OCI-LY7 (cell line): Measurements from ENCODE around the gene MOGAT3. TPM values are rescaled to one million over a fixed set of nuclear protein-coding genes. Genes with fewer than 3 reads are reported as not detected.
A peak's percentile ranks its signal among the peaks of the same experiment; 100 is the strongest.
"Not testable (repeated sequence)": the region's sequence is repeated elsewhere in the genome, so short reads cannot be mapped to it uniquely, and the experiment has no call there.

Source experiments
- BruUV-seq: library from RNA; stranded (reverse); fragments of 400-500 nt; replicated peaks from 2 replicates; lab custom pipeline; 2021; lab: Mats Ljungman, UMichigan
- CTCF ChIA-PET: fragments of 300-600 bp; sonication (Branson Sonifier 250); formaldehyde crosslinking; loops from one replicate; lab custom pipeline; 2022; ENCODE audit warnings: antibody characterized with exemption; ENCODE audit not compliant: unreplicated experiment; lab: Charles Lee
- POLR2A ChIA-PET: fragments of 300-600 bp; sonication (Branson Sonifier 250); formaldehyde crosslinking; loops from one replicate; lab custom pipeline; 2022; ENCODE audit warnings: antibody characterized with exemption; lab: Charles Lee
- DNase-seq: peaks from one replicate; pipeline ENCODE4 v3.0.0-alpha.2; 2015; ENCODE audit warnings: low spot score
- H2AFZ ChIP-seq: fragments of 200-600 bp; sonication (generic), shearing (Covaris generic); 2 replicates; pipeline ENCODE4 v1.6.1; 2014; ENCODE audit warnings: mild to moderate bottlenecking, antibody characterized with exemption, low read length, moderate library complexity
- H3K27ac ChIP-seq: fragments of 200-600 bp; sonication (generic); 2 replicates; pipeline ENCODE4 v1.5.1; 2014; ENCODE audit warnings: mixed run types, low read depth, mild to moderate bottlenecking, moderate library complexity, low read length, inconsistent platforms; ENCODE audit not compliant: poor library complexity, severe bottlenecking
- H3K36me3 ChIP-seq: fragments of 200-600 bp; sonication (generic); 2 replicates; pipeline ENCODE4 v1.6.1; 2014; ENCODE audit warnings: mild to moderate bottlenecking, antibody characterized with exemption, low read length, moderate library complexity, mixed read lengths; ENCODE audit not compliant: insufficient read depth
- H3K4me1 ChIP-seq: fragments of 200-600 bp; sonication (generic); 2 replicates; pipeline ENCODE4 v1.5.1; 2014; ENCODE audit warnings: mild to moderate bottlenecking, low read length; ENCODE audit not compliant: insufficient read depth, poor library complexity, severe bottlenecking
- H3K4me2 ChIP-seq: fragments of 200-600 bp; sonication (generic); 2 replicates; pipeline ENCODE4 v1.6.1; 2014; ENCODE audit warnings: mild to moderate bottlenecking, low read length
- H3K4me3 ChIP-seq: fragments of 200-600 bp; sonication (generic); 2 replicates; pipeline ENCODE4 v1.5.1; 2014; ENCODE audit warnings: mild to moderate bottlenecking, low read depth, low read length; ENCODE audit not compliant: poor library complexity, severe bottlenecking
- H3K79me2 ChIP-seq: fragments of 200-600 bp; sonication (generic); 2 replicates; pipeline ENCODE4 v1.6.1; 2016; ENCODE audit warnings: low read depth, mild to moderate bottlenecking, low read length, moderate library complexity, mixed read lengths; ENCODE audit not compliant: insufficient read depth
- H3K9me2 ChIP-seq: fragments of 200-600 bp; sonication (generic); 2 replicates; pipeline ENCODE4 v1.6.1; 2016; ENCODE audit warnings: mild to moderate bottlenecking, low read length, mixed read lengths; ENCODE audit not compliant: insufficient read depth
- H3K9me3 ChIP-seq: fragments of 200-600 bp; sonication (generic); 2 replicates; pipeline ENCODE4 v1.6.1; 2014; ENCODE audit warnings: mild to moderate bottlenecking, mixed run types, low read length, mixed read lengths
- H4K20me1 ChIP-seq: fragments of 200-600 bp; sonication (generic); 2 replicates; pipeline ENCODE4 v1.6.1; 2014; ENCODE audit warnings: mild to moderate bottlenecking, antibody characterized with exemption, low read length, moderate library complexity, mixed read lengths; ENCODE audit not compliant: insufficient read depth
- EZH2phosphoT487 ChIP-seq: fragments of 200-600 bp; sonication (generic); IDR thresholded peaks from 2 replicates; pipeline ENCODE4 v1.6.1; 2018; ENCODE audit warnings: low read depth, borderline replicate concordance, mild to moderate bottlenecking, mixed run types, antibody characterized with exemption, low read length, moderate library complexity, mixed read lengths
- intact Hi-C: fragments of 100-400 bp; cut with micrococcal nuclease; formaldehyde crosslinking; loops from one replicate; pipeline ENCODE4 v1.10.0; 2022; ENCODE audit not compliant: unreplicated experiment
- total RNA-seq, 2 experiments: library from RNA; depleted of rRNA in 1 of 2; stranded (reverse); fragments of >200 nt in 1 of 2; shearing (Covaris generic) in 1 of 2; gene quantifications; 2 replicates each; pipeline ENCODE4 v1.2.3, GENCODE V29; 2014 to 2022
- TF ChIP-seq, protein P1 (sequence below): fragments of 200-600 bp; sonication (generic); conservative IDR thresholded peaks from 2 replicates; pipeline ENCODE4 v1.5.1; 2014; ENCODE audit warnings: mild to moderate bottlenecking, antibody characterized with exemption, low read length, moderate library complexity, mixed read lengths

MOGAT3 gene
- total RNA-seq, 2 experiments from 2014 or later: not detected

DNA sequence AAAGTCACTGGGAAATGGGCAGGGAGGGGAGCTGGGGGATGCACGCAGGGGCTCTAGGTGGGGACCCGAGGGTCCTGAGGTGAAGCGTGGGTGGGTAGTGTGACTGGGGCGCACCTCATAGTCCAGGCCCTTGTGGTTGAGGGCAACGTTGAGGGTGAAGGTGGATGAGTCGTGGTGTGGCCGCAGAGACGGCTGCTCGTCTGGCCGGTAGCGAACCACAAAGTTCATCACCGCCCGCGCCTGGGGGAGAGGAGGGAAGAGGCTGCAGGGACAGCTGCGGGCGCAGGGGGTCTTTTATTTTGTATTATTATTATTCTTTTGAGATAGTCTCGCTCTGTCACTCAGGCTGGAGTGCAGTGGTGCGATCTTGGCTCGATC, 5.8 kb upstream of the MOGAT3 start:
- no peak overlapping the region for H3K4me2 ChIP-seq
- H3K9me2 ChIP-seq: no peaks in the 10 kb centered on the region
- CTCF ChIA-PET: no interaction called here
- no peak overlapping the region for H3K27ac ChIP-seq
- H3K79me2 ChIP-seq: no peaks in the 10 kb centered on the region
- intact Hi-C loops: no loop called here
- H3K4me1 ChIP-seq: peaks cover 5% of the 10 kb centered on the region
- no peak overlapping the region for H2AFZ ChIP-seq
- no peak for TF ChIP-seq EZH2phosphoT487
- TF ChIP-seq, protein P1, sequence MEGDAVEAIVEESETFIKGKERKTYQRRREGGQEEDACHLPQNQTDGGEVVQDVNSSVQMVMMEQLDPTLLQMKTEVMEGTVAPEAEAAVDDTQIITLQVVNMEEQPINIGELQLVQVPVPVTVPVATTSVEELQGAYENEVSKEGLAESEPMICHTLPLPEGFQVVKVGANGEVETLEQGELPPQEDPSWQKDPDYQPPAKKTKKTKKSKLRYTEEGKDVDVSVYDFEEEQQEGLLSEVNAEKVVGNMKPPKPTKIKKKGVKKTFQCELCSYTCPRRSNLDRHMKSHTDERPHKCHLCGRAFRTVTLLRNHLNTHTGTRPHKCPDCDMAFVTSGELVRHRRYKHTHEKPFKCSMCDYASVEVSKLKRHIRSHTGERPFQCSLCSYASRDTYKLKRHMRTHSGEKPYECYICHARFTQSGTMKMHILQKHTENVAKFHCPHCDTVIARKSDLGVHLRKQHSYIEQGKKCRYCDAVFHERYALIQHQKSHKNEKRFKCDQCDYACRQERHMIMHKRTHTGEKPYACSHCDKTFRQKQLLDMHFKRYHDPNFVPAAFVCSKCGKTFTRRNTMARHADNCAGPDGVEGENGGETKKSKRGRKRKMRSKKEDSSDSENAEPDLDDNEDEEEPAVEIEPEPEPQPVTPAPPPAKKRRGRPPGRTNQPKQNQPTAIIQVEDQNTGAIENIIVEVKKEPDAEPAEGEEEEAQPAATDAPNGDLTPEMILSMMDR: no peak
- no peak overlapping the region for H3K4me3 ChIP-seq
- no peaks in the 10 kb centered on the region for H4K20me1 ChIP-seq
- BruUV-seq: no TSS peak
- no peaks in the 10 kb centered on the region for H3K9me3 ChIP-seq
- no peaks in the 10 kb centered on the region for H3K36me3 ChIP-seq
- no peak for DNase-seq
- POLR2A ChIA-PET: no interaction called here

DNA sequence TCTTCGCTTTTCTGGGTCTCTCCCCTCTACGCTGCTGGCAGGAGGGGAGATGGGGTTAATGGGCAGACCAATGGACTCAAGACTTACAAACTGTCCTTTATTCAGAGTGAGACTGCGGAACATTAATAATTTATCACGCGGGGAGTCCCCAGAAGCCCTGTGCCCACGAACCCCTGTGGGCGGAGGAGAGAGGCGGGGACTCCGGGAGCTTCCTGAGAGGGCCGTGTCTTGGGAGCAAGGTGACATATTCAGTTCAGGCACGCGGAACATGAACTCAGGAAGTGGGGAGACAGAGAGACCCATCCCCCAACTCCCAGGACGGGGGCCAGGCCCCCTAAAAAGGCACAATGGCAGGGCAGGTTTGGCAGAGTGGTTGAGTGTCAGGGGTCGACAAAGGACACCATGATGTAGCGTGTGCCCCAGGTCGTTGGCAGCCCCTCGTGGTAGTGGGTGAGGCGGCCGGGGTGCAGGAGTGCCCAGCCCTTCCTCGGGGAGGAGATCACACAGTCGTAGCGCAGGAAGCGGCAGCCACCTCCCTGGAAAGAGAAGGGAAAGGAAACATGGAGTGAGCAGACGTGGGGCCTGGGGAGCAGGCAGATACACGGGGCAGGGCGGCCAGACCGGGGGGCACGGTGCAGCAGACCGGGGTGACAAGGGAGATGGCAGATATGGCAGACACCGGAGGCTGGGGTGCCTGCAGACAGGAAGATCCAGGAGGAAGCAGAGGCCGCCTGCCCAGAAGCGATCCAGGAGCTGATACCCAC, 5.2 kb upstream of the MOGAT3 start:
- Histone ChIP-seq H3K4me2 (no peak overlapping the region), H3K4me1 (peaks cover 5% of the 10 kb centered on the region), H3K9me2 (no peaks in the 10 kb centered on the region), H3K4me3 (no peak overlapping the region), H3K79me2 (no peaks in the 10 kb centered on the region), H3K9me3 (no peaks in the 10 kb centered on the region), H2AFZ (no peak overlapping the region), H3K36me3 (no peaks in the 10 kb centered on the region), H3K27ac (no peak overlapping the region), H4K20me1 (no peaks in the 10 kb centered on the region)
- ChIA-PET CTCF (no interaction called here), POLR2A (no interaction called here)
- no peak for TF ChIP-seq EZH2phosphoT487
- TF ChIP-seq, protein P1: no peak
- no peak for DNase-seq
- no TSS peak for BruUV-seq
- intact Hi-C loops: no loop called here

DNA sequence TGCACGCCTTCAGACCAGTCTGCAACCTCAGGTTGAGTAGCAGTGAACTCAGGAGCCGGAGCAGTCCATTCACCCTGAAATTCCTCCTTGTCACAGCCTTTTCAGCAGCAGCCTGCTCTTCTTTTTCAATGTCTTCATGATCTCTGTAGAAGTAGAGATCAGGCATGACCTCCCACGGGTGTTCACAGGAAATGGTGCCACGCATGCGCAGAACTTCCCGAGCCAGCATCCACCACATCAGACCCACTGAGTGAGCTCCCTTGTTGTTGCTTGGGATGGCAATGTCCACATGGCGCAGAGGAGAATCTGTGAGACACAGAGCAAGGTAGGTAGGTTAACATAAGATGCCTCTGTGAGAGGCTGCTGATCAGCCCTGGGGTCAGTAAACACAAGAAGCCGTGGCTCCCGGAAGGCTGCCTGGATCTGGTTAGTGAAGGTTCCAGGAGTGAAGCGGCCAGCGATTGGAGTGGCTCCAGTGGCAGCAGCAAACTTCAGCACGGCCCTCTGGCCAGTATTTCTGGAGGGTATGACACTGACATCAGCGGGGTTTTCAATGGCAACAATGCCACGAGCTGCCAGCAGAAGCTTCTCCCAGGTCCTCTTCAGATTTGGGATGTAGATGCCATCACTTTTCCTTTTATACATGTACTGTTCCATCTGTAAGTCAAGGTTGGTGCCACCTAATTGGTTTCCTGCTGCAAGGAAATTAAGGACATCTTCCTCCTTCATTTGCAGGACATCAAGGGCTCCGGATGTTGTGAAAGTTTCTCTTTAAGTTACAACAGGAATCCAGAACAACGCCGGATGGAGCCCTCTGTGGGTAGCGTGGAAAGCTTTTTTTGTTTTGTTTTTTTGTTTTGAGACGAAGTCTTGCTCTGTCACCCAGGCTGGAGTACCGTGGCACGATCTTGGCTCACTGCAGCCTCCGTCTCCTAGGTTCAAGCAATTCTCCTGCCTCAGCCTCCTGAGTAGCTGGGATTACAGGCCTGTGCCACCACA, 3.2 kb upstream of the MOGAT3 start:
- H3K4me1 ChIP-seq, H3K36me3 ChIP-seq, CTCF ChIA-PET, H3K9me3 ChIP-seq, H4K20me1 ChIP-seq, H3K4me3 ChIP-seq, DNase-seq, intact Hi-C loops, BruUV-seq, H3K27ac ChIP-seq, H3K9me2 ChIP-seq, H3K79me2 ChIP-seq: not testable (repeated sequence)
- Histone ChIP-seq H3K4me2 (peak overlapping the region; percentile 24; the same call in 1 of the 2 replicates), H2AFZ (peak overlapping the region; percentile 45; the same call in 1 of the 2 replicates)
- POLR2A ChIA-PET: interaction anchor here (1.1 kb wide), 1 partner anchor 10 kb away, joined by 3 read pairs; no protein-coding TSS in a partner anchor
